Prostate gland (tissue), 2 donors: Measurements from ENCODE around the gene KLHL6.

ENCODE experiments used
- CTCF ChIP-seq, 4 experiments: fragments of 200-600 bp in 2 of 4; fragments of 450-650 bp in 2 of 4; sonication (generic) in 2 of 4; IDR thresholded peaks; 1 replicate in 3 of 4; 2 replicates in 1 of 4; pipeline ENCODE4 v1.5.1; 2016 to 2019; ENCODE audit warnings: antibody characterized with exemption in 4 of 4, mild to moderate bottlenecking in 2 of 4, moderate library complexity in 2 of 4
- POLR2A ChIP-seq: fragments of 450-650 bp; IDR thresholded peaks from one replicate; pipeline ENCODE4 v1.6.1; 2016; ENCODE audit warnings: antibody characterized with exemption, mild to moderate bottlenecking
- POLR2AphosphoS5 ChIP-seq: sonication (generic); formaldehyde crosslinking; IDR thresholded peaks from one replicate; pipeline ENCODE4 v1.6.1; 2017; ENCODE audit warnings: antibody characterized with exemption

GRCh38 chr3:183497313-183497712 is 58.2 kb downstream of the KLHL6 start:
- TF ChIP-seq CTCF (IDR thresholded peaks at IDR 0.05), result no peak
- TF ChIP-seq POLR2AphosphoS5, result no peak
- no peak for TF ChIP-seq POLR2A
